Duodenal mucosa (tissue), 2 donors: ENCODE results near the gene CTSH.

Experiments
- H3K27ac ChIP-seq: one replicate; pipeline ENCODE4 v1.7.0; 2013; ENCODE audit warnings: low read depth, low read length
- H3K27me3 ChIP-seq, 2 donors: one replicate each; pipeline ENCODE4 v1.7.0; 2013; ENCODE audit warnings: low read length in 2 of 2, control low read depth in 1 of 2; ENCODE audit not compliant: insufficient read depth in 2 of 2, control insufficient read depth in 1 of 2
- H3K36me3 ChIP-seq, 2 donors: one replicate each; pipeline ENCODE4 v1.7.0; 2013; ENCODE audit warnings: low read length in 2 of 2, control low read depth in 1 of 2; ENCODE audit not compliant: insufficient read depth in 2 of 2, control insufficient read depth in 1 of 2
- H3K4me1 ChIP-seq, 2 donors: one replicate each; pipeline ENCODE4 v1.7.0; 2013; ENCODE audit warnings: low read length in 2 of 2, control low read depth in 1 of 2; ENCODE audit not compliant: insufficient read depth in 2 of 2, control insufficient read depth in 1 of 2
- H3K4me3 ChIP-seq, 2 donors: one replicate each; pipeline ENCODE4 v1.7.0; 2013; ENCODE audit warnings: low read length in 2 of 2, low read depth in 1 of 2
- H3K9ac ChIP-seq, 2 donors: one replicate each; pipeline ENCODE4 v1.7.0; 2013; ENCODE audit warnings: low read length in 2 of 2, low read depth in 1 of 2
- H3K9me3 ChIP-seq, 2 donors: one replicate each; pipeline ENCODE4 v1.7.0; 2013; ENCODE audit warnings: low read length in 2 of 2, control low read depth in 1 of 2; ENCODE audit not compliant: control insufficient read depth in 1 of 2

The CTSH gene

GRCh38 chr15:78944669-78945407, at the start of gene CTSH:
TSS of gene CTSH (minus strand) at chr15:78945046. CDS start at chr15:78944981, 65 bp downstream.
- Histone ChIP-seq H3K9ac (peak within 1 kb of the TSS; percentile 81 to 82), H3K9me3 (no peaks in the 10 kb centered on the region), H3K36me3 (no peaks in the 10 kb centered on the region), H3K4me1 (peaks cover 11 to 23% of the 10 kb centered on the region in 2 donors), H3K4me3 (peak within 1 kb of the TSS; percentile 83 to 86), H3K27ac (peak within 1 kb of the TSS; percentile 63), H3K27me3 (no peaks in the 10 kb centered on the region)

GRCh38 chr15:78993931-78994530, 49.2 kb upstream of the CTSH start:
- Histone ChIP-seq H3K27ac (no peak overlapping the region), H3K4me3 (no peak overlapping the region), H3K9me3 (no peaks in the 10 kb centered on the region), H3K4me1 (peaks cover 5 to 13% of the 10 kb centered on the region in 2 donors), H3K36me3 (no peaks in the 10 kb centered on the region), H3K27me3 (no peaks in the 10 kb centered on the region), H3K9ac (no peak overlapping the region)

GRCh38 chr15:78993257-78993930, 48.5 kb upstream of the CTSH start:
- no peak overlapping the region for H3K27ac ChIP-seq
- peaks cover 10 to 16% of the 10 kb centered on the region in 2 donors for H3K4me1 ChIP-seq
- H3K9me3 ChIP-seq: no peaks in the 10 kb centered on the region
- no peaks in the 10 kb centered on the region for H3K27me3 ChIP-seq
- H3K36me3 ChIP-seq: no peaks in the 10 kb centered on the region
- H3K9ac ChIP-seq: no peak overlapping the region
- H3K4me3 ChIP-seq: no peak overlapping the region

- no peak overlapping the region for H3K9ac ChIP-seq
- H3K27ac ChIP-seq: no peak overlapping the region
- no peaks in the 10 kb centered on the region for H3K9me3 ChIP-seq
- H3K4me3 ChIP-seq: no peak overlapping the region
- no peaks in the 10 kb centered on the region for H3K36me3 ChIP-seq
- peaks cover 11 to 16% of the 10 kb centered on the region in 2 donors for H3K4me1 ChIP-seq
- H3K27me3 ChIP-seq: no peaks in the 10 kb centered on the region
Measured at GRCh38 chr15:78992416-78993256, 47.8 kb upstream of the CTSH start.

GRCh38 chr15:78991879-78992278, 47.0 kb upstream of the CTSH start:
- no peaks in the 10 kb centered on the region for H3K27me3 ChIP-seq
- no peaks in the 10 kb centered on the region for H3K9me3 ChIP-seq
- no peak overlapping the region for H3K4me3 ChIP-seq
- H3K27ac ChIP-seq: no peak overlapping the region
- H3K36me3 ChIP-seq: no peaks in the 10 kb centered on the region
- H3K9ac ChIP-seq: no peak overlapping the region
- H3K4me1 ChIP-seq: peaks cover 11 to 16% of the 10 kb centered on the region in 2 donors

GRCh38 chr15:78991476-78991875, 46.6 kb upstream of the CTSH start:
- Histone ChIP-seq H3K27me3 (no peaks in the 10 kb centered on the region), H3K27ac (no peak overlapping the region), H3K4me1 (peaks cover 11 to 16% of the 10 kb centered on the region in 2 donors), H3K4me3 (no peak overlapping the region), H3K9me3 (no peaks in the 10 kb centered on the region), H3K9ac (no peak overlapping the region), H3K36me3 (no peaks in the 10 kb centered on the region)

GRCh38 chr15:78990278-78990677, 45.4 kb upstream of the CTSH start:
- Histone ChIP-seq H3K9me3 (no peaks in the 10 kb centered on the region), H3K4me1 (peaks cover 11 to 16% of the 10 kb centered on the region in 2 donors), H3K9ac (no peak overlapping the region), H3K4me3 (no peak overlapping the region), H3K27ac (no peak overlapping the region), H3K36me3 (no peaks in the 10 kb centered on the region), H3K27me3 (no peaks in the 10 kb centered on the region)

- Histone ChIP-seq H3K9ac (no peak overlapping the region), H3K4me1 (peaks cover 11 to 16% of the 10 kb centered on the region in 2 donors), H3K36me3 (no peaks in the 10 kb centered on the region), H3K27ac (no peak overlapping the region), H3K9me3 (no peaks in the 10 kb centered on the region), H3K27me3 (no peaks in the 10 kb centered on the region), H3K4me3 (no peak overlapping the region)
Measured at GRCh38 chr15:78989701-78990240, 44.9 kb upstream of the CTSH start.

- H3K27ac ChIP-seq: peak overlapping the region; percentile 45
- H3K9ac ChIP-seq: no peak overlapping the region
- H3K4me1 ChIP-seq: peaks cover 11 to 16% of the 10 kb centered on the region in 2 donors
- no peak overlapping the region for H3K4me3 ChIP-seq
- no peaks in the 10 kb centered on the region for H3K27me3 ChIP-seq
- H3K9me3 ChIP-seq: no peaks in the 10 kb centered on the region
- H3K36me3 ChIP-seq: no peaks in the 10 kb centered on the region
Measured at GRCh38 chr15:78988361-78988911, 43.6 kb upstream of the CTSH start.
